IPS DF 4.7 (cell line): ENCODE data around the gene CZIB.
A peak's percentile ranks its signal among the peaks of the same experiment; 100 is the strongest.
"Not testable (repeated sequence)": the region's sequence is repeated elsewhere in the genome, so short reads cannot be mapped to it uniquely, and the experiment has no call there.

Experiments used
- DNase-seq: peaks from one replicate; pipeline ENCODE4 v3.0.0-alpha.2; 2013; ENCODE audit warnings: low spot score; ENCODE audit errors: extremely low read depth

CZIB gene

DNA sequence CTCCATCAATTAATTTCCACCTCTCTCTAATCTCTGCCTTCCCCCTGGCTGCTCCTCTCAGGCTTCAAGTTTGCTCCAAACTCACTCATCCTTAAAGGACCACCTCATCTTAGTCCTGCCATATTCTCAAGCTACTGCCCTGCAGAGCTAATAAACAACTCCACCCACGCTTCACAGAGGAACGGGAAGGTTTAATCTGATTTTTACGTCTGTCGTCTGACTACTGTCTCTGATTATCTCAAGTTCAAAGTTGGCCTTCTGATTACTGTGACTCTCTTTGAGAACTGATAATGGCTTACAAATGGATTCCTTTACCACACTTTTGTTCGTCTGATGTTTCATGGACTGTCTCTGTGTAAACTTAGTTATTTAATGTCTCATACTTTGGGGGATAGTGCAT lies 31.4 kb downstream of the CZIB start:
- no peak for DNase-seq

GRCh38 chr1:53188099-53188498 lies 32.3 kb downstream of the CZIB start:
- DNase-seq = no peak

GRCh38 chr1:53187401-53187800 lies 33.0 kb downstream of the CZIB start:
- DNase-seq = no peak

DNA sequence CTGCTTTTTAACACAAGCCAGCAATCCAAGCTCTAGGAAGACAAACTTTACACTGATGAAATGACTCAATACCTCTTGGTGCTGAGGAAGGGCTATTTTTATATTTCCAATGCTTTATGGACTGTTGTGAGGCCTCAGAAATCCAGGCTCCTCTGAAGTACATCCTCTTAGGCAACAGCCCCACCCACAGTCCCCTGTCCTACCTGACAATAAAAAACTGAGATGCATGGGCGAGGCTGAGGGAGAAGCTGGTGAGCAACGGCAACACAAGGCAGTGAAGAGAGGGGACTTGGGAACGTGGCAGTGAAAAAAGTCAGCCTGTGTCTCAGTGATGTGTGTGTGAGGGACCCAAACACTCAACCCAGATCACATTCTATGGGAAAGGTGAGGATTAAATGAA lies 33.9 kb downstream of the CZIB start:
- DNase-seq = no peak

GRCh38 chr1:53185955-53186297 lies 34.5 kb downstream of the CZIB start:
- not testable (repeated sequence) for DNase-seq

DNA sequence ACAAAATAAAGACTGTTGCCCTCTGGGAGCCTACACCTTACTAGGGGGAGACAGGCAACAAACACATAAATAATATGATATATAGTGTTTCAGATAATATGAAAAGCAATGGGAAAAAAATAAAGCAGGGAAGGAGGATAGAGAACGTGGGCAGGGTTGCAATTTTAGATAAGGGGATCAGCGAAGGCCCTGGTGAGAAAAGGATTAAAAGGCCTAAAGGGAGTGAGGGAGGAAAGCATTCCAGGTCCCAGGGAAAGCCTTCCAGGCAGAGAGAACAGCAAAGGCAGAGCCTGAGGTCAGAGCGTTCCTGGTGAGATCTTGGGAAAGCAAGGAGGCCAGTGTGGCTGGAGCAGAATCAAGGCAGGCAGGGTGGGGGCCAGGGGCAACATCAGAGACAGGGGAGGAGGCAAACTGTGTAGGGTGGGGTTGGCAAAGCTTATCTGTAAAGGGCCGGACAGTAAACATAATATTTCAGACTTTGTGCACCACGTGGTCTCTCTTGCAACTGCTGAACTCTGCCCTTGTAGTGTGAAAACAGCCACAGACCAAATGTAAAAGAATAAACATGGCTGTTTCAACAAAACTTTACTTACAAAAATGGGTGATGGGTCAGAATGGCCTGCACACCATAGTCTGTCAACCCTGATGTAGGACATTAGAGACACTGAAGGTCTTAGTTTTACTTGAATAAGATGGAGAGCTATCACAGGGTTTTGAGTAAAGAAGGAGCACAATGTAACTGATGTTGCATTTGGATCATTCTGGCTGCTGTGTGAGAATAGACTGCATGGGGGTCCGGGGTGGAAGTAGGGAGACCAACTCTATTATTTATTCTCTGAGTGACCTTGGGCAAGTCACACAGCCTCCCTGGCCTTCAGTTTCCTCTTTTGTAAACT lies 37.1 kb downstream of the CZIB start:
- no peak for DNase-seq

GRCh38 chr1:53182716-53183094 lies 37.7 kb downstream of the CZIB start:
- DNase-seq = no peak

DNA sequence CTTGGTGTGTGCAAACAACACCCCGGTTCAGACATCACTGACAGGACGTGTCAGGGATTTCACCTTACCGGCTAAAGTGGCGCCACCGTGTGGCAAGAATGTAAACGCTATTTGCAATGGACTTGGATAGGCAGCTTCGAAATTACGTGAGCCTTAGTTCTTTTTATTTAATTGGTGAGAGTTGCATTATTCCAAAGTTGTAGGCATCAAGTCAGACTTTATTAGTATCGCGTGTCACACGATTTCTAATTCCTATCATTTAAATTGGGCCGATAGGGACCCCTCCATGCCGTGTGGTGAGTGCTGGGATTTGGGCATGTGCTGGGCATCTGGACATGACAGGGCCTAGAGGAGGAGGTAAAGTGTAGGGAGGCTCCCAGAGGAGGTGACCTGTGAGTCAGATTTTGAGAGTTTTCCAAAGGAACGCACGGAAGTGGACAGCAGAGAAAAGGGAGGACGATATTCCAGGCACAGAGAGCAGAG lies 38.3 kb downstream of the CZIB start:
- peak; percentile 74 for DNase-seq

DNA sequence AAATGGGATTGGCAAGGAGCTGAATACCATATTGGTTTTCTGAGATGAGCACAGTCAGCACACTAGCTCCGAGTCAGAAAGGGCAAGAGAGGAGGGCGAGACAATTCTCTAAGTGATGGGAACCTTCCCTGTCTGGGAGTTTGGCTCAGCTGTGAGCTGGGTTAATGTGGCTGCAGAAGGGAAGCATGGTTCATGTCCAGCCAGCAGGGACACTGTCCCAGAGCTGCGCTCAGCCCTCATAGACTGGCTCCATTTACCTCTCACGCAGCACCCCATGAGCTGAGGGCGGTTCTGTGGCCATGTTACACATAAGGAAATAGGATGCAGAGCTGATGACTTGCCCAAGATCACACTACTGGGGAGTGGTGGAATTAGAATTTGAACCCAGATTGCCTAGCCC lies 39.5 kb downstream of the CZIB start:
- no peak for DNase-seq

GRCh38 chr1:53180226-53180625 lies 40.2 kb downstream of the CZIB start:
- DNase-seq = no peak

DNA sequence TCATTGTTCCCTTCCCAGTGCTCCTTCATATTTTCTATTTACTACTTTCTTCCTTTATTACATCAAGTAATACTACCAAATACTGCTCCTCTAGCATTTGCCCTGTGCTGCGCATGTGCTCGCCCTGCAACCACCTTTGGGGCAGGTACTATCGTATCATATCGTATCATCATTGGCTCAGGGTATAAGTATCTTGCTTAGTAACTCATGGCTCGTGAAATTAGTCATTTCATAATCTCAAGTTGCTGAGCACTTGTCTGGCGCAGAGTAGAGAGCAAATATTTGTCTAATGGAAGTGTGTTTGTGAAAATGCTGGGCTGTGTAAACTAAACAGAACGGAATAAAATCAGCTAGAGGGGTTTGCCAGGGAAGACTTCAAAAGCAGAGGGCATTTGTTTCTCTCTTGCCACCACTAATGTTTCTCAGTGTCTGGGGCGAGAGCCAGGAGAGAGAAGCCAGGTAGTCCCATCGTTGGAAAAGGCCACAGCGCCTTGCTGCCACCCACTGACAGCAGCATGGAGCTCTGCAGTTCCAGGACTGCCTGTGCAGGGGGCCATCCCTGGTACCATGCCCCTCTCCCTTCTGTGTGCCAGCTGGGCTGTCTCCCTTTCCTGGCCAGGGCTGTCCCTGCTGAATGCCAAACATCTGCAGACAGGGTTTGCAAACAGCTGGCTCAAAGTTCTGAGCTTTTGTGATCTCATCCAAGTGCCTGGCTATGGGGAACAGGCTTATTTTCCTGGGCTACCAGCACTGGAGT lies 43.8 kb downstream of the CZIB start:
- no peak for DNase-seq

GRCh38 chr1:53174971-53175913 lies 45.2 kb downstream of the CZIB start:
- no peak for DNase-seq

- DNase-seq = no peak
These were observed 47.9 kb downstream of the CZIB start for GRCh38 chr1:53172426-53173128.

DNA sequence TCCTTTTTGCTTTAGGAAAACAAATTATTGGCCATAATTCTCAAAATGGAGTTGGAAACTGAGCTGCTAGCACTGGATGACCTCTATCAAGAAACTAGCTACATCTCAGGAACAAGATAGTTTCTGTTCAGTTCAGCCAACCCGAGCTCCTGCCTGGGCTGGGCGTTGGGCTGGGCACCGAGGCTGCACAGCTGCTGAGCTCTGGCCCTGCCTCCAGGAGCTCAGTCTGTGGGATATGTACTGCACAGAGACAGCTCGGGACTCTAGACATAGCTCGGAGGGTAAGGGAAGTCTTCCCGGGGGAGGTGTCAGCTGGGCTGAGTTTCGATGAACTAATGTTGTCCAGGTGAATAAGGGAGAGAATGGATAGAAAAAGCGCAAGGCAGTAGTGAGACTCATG lies 53.5 kb downstream of the CZIB start:
- no peak for DNase-seq

DNA sequence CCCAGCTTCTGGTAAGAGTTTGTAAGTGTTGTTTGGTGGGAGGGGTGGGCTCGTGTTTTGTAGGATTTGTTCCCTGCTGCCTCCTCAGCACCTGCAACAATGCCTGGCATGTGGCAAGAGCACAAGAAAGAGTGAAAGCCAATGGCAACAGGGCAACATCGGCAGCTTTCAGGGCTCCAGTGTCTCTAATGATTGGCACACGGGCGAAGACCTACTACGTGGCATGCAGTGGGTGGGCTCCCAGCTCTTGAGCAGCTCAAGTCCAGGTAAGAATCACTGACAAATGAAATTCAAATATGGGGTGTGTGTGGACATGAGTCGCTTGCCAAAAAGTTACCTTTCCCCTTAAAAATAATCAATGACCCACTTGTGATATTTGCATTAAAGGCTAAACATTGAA lies 54.1 kb downstream of the CZIB start:
- DNase-seq = no peak

DNA sequence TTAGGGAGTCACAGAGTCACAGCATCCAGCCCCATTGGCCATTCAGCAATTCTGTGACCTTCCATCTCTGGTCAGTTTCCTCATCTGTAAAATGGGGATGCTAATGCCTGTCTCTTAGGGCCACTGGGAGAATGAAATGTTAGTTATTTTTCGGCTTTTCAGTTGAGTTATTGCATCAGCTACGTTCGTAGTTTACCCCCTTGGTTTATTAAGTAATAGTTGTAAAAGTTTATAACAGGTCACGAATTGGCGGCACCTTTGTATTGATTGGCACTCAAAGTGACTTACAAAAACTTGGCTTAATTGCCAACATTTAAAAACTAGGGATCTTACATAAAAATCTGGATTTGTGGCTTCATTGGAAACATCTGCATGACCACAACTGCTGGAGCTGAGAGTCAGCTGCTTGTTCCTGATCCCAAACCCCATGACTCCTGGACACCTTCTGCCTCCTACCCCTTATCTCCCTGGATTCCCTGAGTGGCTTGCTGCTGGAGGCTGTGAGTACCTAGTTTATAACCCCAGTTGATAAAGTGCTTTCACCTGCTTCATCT lies 54.9 kb downstream of the CZIB start:
- no peak for DNase-seq
